LoVo (cell line): ENCODE data around the gene RPGR.

Experiments used
- DNase-seq: peaks from one replicate; pipeline ENCODE4 v3.0.0-alpha.2; 2016; ENCODE audit warnings: low spot score

Gene RPGR

DNA sequence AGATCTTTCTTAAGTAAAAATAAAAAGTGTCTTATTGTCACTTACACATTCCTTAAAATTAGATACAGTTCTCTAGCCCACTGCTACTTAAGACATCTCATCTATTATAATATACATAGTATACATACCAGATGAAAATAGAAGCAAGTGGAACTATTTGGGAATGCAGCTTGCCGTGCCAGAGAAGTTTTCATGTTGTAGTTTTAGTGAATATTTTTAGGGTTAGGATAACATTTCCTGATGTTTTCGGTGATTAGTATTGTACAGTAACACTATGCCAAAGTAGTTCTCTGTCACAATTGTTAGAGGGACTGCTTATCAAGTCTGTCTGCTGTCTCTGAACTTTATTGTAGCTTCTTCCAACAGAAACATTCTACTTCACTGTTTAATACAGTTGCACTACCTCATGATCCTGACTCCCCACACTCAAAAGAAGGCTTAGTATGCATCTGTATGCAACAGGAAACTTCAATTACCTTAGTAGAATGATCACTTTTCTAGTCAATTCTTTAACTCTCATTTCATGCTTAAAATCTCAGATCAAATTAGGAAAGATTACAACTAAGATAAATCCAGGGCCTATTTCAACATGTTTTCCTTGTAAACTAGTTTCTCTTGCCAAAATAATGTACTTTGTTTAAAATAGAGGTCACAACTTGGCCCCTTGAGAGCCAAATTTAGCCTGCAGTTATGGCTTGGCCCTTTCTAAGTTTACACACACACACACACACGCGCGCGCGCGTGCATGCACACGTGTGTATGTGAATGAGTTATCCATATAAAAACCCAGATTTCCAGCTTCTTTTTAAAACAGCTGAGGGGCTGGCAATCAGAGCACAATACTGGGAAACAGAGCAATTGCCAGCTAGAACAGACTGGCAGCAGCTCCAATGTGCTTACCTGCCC lies 64.3 kb downstream of the RPGR start:
- DNase-seq: no peak

DNA sequence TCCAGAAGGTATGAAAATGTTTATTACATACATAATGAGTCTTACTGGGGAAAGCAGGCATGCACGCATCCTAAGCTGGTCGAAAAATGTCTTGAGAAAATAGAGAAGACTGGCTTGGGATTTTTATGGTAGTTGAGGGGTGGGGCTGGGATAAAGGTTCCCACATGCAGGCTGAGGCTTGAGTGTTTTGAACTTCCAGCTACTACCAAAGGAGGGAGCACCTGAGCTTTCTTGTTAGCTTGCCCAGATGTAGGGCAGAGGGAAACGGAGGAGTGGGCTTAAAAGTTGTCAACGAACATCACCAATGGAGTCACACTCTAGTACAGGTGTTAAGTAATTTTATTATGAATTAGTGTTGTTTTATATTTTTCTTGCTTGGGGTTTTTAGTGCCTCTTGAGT lies 67.1 kb downstream of the RPGR start:
- DNase-seq: no peak

DNA sequence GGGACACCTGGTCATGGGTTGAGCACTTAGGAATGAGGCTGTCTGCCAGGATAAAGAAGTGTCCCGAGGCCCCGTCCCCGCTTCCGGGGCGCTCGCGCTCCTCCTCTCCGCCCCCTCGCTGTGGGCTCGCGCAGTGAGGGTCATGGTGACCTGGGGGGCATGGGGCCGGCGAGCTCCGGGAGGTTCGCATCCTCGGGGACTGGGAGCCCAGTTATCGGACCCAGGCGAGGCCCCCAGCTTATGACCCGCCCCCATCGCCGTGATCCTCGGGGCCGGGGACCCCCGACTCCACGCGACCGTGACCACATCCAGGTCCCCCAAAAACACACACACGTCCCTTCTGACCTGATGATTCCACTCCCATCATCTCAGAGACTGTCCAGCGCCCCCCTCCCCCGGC lies 71.3 kb downstream of the RPGR start:
- no peak for DNase-seq

DNA sequence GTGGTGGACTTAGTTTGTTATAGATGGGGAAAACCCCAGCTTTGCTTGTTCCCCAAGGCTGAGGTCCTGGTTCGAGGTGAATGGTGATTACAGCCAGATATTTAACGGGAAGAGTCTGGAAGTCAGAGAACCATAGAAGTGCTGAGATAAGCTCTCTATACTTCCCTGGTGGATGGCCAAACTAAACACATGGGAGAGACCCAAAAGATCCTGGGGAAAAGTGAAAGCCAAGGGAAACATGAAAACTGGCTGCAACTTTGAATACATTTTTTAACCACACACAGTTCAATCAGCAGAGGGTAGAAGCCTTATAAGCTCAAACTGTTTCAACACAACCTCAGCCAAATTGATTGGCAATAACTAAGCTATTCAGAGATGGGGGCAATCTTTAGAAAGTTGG lies 77.3 kb downstream of the RPGR start:
- no peak for DNase-seq

DNA sequence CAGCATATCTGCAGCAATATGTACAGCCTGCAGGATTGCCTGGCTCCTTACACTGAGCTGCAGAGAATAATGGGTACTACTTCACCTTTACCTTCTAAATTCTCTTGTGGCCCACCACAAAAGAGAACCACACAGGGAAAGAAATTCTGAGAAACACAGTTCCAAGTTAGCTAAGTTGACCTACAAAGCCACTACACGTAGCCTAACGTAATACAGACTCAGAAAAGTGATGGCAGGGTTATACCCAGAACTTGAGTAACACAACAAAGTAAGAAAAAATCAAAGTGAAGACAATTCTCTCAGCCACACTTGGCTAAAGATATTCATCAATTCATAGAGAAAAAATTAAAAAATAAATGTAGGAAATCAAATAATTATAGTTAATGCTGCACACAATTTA lies 80.3 kb downstream of the RPGR start:
- DNase-seq: no peak

DNA sequence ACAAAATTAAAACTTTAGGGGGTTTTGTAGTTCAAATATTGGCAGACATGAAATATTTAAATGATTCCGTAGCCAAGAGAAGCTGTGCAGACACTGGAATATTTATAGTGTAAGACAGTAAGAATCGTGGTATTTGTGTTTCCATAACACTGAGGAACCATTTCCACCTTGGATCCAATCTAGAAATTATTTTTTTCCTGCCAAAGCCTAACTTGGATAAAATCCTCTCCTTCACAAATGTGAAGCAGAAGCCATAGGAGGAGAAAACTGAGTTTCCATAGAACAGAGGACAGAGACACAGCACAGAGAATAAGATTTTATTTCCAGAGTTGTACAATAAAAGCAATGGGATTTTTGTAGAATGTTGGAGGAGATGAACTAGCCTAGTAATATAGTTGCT lies 86.8 kb downstream of the RPGR start:
- no peak for DNase-seq

DNA sequence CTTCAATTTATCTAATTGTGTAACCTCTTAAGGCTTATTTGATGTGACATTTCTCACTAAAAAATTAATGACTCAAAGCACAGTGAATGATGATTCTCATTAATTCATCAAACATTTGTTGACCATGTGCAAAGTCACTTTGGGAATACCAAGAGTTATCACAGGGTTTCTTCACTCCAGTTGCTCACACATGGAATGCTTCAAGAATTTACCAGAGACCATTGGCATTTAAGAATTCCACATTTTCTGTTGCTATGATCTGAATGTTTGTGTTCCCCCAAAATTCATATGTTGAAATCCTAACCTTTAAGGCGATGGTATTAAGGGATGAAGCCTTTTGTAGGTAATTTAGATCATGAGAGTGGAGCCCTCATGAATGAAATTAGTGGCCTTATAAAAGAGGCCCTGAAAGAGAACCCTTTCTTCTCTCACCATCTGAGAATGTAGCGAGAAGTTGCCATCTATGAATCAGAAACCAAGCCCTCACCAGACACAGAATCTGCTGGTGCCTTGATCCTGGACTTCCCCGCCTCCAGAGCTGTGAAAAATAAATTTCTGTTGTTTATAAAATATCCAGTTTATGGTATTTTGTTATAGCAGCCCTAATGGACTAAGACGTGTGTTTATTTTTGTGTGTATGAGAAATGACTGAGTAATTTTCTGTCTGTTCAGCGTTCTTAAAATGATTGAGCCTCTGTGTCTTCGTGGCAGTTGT lies 90.3 kb downstream of the RPGR start:
- DNase-seq: no peak

DNA sequence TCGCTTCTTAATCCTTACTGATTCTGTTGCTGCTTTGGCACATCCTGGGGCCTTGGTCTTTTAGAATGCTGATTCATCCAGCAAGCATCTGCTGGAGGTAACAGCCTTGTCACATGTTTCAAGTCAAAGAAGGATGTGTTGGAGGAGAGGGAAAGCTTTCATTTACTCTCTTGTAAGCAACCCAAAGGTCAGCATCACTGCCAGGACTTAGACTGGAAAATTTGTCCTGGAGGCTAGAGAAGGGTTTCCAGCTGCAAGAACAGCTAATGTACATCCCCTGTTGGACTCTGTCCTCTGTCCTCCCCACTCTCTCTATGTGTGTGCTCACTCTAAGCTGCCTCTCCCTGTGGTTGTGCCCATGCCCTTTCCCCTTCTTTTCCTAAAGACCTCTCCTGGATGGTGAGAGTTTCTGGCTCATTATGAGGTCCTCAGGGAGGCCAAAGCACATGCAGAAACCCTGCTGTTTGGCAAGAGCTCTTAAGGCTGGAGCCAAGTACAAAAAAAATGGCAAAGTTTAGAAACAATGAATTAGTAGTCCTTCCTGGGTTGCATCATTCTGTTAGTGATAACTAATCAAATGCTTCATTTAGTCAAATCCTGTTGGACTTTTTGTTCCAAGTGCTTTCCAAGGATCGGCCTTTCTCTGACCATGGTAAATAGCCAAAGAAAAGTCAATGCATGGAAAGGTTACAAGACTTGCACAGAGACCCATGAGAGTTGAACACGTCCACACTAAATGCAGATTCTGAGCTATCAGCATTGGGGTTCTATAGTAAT lies 93.2 kb downstream of the RPGR start:
- DNase-seq: peak; percentile 8

DNA sequence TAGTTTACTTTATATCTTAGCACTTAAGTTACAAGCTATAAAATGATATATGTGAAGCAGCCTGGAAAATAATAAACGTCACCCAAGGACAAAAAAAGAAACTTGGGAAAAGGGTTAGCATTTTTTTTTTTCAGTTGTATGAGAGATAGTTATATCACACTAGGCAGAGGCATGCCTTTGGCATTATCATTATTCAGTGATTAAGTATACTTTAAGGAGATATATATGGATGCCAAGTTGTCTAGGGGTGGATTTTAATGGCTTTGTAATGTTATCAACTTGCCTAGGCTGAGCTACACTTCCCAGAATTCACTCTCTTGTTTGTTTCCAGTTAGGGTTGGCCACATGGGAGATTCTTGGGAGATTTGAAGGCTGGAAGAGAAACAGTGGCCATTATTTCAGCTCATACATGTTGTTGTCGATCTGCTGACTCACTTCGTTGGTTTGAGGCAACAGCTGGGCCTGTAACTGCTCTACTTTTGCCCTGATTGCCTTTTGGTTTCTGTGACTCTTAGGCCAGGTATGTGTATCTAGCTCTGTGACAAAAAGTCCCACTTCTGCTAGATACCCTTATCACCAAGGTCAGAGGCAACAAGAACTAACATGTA lies 95.1 kb downstream of the RPGR start:
- no peak for DNase-seq

DNA sequence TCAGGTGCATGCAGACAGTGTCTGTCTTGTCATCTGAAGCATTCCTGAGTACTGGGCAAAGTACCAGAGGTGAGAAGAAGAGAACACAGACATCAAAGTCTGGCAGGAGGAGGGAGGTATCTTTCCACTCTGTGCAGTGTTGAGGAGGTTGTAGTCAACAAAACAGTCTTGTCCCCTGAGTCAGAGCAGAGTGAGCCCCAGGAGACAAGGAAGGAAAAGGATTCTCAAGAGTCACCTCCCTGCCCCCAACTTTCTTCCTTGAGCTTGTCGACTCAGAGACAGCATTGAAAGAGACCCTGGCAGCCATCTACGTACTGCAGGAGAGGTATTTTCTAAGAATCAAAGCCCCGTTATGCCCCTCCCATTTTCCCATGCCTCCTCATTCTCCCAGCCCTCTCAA lies 102.2 kb downstream of the RPGR start:
- no peak for DNase-seq

DNA sequence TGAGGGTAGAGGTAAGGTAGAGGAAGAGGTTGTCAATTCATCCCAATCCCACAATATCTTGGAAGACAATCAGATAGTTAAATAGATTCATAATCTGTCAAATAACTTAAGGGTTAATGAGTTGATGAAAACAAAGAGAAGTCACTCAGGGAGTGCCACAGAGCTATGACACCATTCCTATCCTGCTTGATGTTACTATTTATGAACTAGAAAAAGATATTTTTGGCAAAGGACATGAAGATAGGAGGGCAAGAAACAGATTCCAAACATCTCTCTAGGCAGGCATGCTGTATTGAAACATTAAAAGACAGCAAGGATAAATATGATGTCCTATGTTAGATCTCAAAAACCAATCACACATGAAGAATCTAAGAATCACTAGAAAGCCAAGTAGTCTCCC lies 103.1 kb downstream of the RPGR start:
- DNase-seq: no peak

DNA sequence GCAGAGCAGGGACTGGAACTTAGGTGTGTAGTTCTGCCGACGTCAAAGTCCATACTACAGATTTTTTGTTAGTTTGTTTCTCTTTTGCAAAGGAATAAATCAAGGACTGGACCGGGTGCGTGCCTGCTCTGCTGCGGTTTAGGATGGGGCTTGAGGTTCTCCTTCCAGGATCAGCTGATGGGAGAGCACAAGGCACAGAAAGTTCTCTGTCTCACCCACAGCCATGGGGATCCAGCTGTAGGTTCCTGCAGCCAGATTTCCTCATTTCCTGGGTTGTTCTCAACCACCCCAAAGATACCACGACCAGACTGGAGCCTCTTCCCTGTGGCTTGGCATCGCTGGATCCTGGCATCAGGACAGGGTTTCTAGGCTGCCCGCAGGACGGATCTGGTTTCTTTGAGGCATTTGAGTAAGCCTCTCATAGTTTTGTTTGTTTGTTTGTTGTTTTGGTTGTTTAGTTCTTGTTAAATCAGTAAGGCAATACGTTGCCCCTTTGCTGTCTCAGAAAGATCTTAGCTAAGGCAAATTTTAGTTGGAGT lies 105.8 kb downstream of the RPGR start:
- no peak for DNase-seq

DNA sequence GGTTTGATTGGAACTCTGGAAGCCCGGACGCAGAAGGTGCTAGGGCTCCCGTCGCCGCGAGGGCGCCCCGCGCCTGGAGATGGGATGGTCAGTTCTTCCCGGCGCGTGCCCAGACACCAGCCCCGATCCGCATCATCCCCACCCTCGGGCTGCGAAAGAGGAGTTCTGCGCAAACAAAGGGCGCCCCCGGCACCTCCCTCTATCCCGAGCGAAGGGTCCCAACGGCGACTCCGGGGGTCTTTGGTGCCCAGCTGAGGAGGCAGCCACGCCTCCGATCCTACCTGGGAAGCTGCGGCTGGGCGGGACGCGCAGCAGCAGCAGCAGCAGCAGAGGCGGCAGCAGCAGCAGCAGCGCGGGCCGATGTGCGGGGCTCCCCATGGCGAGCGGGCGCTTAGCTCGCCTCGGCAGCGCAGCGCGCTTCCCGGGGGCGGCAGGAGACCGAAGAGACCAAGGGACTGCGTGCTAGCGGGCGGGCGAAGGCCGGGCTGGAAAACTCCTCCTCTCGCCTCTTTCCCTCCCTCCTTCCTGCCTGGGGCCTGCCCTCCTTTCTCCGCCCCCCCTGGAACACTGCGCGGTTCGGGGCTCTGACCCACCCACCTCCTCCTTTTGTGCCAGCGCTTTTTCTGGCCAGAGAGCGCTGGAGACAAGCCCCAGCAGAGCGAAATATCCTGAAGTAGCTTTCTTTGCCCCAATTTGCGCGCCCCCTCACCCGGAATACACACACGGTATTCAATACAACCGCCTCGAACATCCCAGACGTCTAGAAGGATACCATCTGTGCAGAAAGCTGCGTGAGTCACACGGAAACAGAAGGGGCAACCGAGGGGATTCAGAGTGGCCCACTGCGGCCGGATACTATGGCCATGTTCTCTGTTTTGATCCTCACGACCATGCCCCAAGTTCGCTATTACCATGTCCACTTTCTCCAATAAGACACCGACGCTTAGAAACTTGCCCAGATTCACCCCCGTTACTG lies 106.6 kb downstream of the RPGR start, which contains the start of gene SRPX:
Gene SRPX, minus strand, starts transcription at position 457 of the 976 bp plus-strand sequence. Its CDS starts 79 bp downstream, at position 378.
- DNase-seq: peak; percentile 5

DNA sequence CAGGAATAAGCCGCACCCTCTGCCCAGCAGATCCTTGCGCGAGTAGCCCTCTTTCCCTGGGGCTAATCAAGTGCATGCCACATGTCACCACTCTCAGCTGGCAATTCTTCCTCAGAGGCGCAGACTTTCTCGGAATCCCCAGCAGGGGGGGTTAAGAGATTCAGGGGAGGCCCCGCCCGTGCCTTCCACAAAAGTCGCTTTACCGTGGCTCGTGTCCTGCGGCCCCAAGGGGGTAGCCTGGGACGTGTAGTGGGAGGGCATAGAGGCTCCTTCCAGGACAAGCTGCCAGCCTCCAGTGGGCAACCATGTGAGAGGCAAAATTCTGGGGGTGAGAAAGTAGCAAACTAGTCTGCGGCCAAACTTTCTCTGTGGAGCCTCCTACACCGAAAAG lies 107.3 kb downstream of the RPGR start:
- peak; percentile 36 for DNase-seq
